D341Med (cell line): ENCODE results near the gene ZNF714.

Source experiments
- DNase-seq: peaks from one replicate; pipeline ENCODE4 v3.0.0; 2012; ENCODE audit warnings: low spot score

The ZNF714 gene

DNA sequence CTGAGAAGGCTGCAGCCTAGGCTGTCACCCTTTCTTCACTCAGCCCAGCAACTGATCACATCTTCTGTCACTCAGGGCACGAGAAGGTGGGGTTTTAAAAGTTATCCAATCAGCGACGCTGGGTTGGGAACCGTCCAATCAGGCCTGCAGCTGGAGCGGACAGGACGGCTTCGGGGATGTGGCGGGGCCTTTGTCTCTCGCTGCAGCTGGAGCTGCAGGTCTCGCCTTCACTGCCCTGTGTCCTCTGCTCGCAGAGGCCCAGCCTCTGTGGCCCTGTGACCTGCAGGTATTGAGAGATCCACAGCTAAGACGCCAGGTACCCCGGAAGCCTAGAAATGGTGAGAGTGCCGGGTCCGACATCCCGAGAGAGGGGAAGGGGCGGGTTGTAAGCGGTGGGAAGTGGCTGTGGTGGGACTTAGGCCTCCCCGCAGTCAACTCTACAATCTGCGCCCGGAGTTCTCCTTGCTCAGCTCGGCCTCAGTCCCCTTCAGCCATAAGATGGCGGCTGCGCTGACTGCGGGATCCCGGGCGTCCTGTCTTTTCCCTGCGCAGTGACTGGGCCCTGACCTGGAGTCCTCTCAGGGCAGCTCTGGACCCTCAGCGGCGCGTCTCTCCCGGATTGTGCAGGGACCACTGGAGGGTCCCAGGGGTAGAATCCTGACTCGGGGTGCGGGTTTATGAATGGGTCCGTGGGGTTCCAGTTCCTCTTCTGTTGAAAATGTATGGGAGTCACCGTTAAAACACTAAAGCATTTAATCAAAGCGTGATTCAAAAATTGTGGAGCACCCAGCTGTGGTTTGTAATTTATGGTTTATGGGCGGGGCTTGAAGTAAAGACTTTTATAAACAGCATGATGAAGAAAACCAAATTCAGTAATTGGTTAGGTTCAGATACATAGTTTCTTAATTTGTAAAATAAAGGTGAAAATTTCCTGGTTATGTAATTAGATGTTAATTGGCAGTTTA lies at the start of gene ZNF714:
ZNF714 (plus strand) TSS at position 193 of the 965 bp plus-strand sequence. CDS start 16,066 bp downstream, outside the sequence.
- DNase-seq = peak; percentile 89

DNA sequence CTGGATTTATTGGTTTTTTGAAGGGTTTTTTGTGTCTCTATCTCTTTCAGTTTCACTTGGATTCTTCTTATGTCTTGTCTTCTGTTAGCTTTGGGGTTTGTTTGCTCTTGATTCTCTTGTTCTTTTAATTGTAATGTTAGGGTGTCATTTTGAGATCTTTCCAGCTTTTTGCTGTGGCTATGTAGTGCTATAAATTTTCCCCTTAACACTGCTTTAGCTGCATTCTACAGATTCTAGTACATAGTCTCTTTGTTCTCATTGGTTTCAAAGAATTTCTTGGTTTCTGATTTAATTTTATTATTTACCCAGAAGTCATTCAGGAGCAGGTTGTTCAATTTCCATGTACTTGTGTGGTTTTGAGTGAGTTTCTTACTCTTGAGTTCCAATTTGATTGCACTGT lies 37.0 kb upstream of the ZNF714 start:
- no peak for DNase-seq

DNA sequence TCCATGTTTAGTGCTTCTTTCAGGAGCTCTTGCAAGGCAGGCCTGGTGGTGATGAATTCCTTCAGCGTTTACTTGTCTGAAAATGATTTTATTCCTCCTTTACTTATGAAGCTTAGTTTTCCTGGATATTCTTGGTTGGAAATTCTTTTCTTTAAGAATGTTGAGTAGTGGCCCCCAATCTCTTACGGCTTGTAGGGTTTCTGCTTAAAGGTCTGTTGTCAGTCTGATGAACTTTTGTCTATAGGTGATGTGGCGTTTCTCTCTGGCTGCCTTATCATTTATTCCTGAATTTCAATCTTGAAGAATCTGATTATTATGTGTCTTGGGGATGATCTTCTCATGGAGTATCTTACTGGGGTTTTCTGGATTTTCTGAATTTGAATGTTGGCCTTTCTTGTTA lies 35.5 kb upstream of the ZNF714 start:
- DNase-seq = no peak

DNA sequence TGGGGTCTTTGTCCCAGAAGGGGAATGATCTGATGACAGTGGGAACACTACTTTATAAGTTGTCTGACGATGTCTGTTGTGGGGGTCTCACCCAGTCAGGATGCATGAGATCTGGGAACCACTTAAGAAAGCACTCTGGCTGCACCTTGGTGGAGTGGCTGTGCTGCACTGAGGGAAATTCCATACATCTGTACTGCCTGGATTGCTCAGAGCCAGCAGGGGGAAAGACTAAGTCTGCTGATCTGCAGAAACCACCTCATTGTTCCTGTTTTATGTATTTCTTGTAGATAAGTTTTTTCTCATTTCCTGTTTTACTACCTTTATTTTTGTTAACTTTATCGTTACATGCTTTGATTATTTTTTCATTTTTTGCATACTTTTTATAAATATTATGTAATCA lies 34.3 kb upstream of the ZNF714 start:
- DNase-seq = no peak

DNA sequence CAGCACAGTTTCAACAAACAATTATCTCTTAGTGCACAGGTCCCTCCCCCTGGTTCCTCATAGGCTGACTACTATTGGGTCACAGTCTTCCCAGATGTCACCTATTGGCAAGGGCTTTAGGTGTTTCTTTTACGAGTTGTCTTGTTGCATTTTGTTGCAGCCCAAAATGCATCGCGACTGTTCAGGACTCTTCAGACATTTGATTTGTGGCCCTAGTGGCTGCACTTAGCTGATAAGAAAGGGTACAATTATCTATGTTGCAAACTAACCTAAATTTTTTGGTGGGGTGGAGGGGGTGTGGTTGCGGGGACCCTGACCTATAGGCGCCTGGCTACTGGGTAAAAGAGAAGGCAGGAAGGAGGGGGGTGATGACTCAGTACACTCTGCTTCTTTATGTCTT lies 29.1 kb upstream of the ZNF714 start:
- DNase-seq = no peak

DNA sequence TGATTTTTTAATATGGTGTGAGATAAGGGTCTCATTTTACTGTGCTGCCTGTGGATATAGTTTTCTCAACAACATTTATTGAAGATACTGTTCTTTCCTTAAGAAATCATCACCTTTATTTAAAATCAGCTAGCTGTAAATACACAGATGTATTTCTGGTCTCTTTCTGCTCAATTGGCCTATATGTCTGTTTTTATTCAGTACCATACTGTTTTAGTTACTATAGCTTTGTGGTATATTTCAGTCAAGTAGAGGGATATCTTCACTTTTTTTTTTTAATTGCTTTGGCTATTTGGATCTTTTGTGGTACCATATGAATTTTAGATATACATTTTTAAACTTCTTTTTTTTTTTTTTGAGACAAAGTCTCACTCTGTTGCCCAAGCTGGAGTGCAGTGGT lies 16.7 kb upstream of the ZNF714 start:
- DNase-seq = no peak

DNA sequence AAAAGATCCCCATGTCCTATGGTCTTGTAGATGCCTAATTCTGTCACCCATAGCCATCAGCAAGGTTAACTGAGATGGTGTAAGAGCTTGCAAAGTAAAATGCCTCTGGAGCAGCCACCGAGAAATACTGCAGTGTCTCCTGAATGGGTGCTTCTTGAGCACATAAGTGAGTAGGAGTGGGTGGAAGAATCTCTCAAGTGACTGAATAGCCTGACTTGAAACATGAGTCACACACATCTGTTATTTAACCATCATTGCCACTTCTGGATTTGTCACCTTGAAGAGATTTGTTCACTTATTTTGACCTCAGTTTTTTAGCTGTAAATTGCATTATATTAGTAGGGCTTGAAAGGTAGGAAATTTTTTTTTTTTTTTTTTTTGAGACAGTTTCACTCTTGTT lies 2.3 kb downstream of the ZNF714 start:
- no peak for DNase-seq

DNA sequence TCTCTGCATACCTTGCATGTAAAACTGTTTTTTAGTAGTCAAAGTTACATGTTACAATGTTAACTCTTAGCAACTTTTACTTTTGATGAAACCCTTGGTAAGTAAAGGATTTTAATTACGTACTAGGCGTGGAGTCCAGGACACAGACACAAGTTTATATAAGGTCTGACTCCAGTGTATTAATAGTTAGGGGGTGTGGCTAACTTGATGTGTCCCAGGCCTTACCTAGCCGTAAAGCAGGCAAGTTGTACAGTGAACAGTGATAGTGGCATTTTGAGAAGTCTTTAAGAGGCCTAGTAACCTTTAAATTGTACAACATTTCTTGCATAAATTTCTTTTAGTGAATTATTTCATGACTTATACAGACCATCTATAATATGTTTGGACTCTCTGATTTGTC lies 5.9 kb downstream of the ZNF714 start:
- no peak for DNase-seq

DNA sequence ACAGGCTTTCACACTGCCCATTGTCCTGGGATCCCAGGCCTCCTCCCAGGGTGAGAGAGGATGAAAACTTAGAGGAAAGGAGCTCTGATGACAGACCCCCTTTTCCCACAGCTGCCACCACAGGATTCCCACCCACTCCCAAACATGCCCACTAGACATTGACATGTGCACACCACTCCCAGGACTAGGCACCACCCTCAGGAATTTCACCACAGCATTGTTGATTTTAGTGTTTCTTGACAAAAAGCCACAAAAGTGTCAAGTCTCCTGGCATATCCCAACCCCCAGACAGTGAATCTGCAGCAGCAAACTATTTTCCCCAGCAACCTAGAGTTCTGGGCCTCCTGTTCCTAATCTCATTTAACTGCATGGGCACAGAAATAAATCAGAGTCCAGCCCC lies 10.1 kb downstream of the ZNF714 start:
- DNase-seq = no peak

DNA sequence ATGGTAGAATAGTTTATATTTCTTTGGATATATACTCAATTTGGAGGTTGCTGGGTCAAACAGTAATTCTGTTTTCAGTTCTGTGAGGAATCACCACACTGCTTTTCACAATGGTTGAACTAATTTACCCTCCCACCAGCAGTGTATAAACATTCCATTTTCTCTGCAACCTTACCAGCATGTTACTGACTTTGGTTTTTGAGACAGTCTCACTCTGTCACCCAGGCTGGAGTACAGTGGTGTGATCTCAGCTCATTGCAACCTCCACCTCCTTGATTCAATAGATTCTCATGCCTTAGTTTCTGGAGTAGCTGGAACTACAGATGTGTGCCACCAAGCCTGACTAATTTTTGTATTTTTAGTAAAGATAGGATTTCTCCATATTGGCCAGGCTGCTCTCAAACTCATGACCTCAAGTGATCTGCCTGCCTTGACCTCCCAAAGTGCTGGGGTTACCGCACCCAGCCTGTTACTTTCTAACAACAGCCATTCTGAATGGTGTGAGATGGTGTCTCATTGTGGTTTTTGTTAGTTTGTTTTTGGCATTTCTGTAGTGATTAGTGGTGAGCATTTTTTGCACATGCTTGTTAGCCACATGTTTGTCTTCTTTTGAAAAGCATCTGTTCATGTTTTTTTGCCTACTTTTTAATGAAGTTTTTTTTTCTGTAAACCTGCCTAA lies 12.5 kb downstream of the ZNF714 start:
- no peak for DNase-seq

DNA sequence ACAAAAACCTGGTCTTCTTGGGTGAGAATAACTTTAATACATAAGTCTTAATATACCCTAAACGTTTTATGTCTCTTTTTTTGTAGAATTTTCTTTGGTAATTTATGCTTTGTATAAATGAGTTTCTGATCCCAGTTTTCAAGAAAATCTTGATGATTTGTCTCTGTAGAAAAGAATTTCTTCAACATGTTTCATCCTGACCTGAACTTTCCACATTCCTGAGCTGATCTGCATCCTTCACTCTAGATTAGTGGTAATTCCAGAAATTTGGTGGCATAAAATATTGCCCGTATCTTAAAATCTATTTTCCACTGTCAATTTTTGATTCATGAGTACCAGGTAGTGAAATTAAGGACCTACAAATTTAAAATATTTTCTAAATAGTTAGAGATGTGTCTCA lies 16.3 kb downstream of the ZNF714 start:
- DNase-seq = no peak

DNA sequence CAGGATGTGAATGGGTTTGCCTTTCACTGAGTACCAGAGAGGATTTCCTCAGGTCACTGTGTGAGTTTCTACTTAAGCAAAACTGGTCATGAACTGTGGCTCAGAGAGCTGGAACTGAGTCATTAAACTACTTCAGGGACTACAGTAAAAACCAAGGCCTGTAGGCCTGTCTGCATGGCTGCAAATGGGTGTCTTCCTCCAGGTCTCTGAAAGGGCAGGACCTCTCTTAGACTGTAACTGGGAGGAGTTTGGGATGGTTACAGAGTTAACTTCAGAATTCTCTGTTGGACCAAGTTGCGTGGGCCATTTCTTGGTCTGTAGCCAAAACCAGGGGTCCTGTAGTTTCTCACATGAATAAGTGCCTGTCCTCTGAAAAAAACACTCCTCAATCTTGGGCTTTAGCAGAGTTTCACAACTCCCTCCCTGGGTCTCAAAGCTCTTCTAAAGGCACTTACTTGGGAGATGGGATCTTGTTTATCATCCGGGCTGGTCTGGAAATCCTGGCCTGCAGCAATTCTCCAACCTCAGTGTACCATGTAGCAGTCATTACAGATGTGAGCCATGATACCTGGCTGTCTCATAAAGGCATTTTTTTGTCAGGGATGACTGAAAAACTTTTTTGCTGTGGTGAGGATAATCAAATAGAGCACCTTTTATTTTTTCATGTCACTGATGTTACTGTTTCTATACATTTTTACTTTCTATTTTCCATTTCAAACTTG lies 19.7 kb downstream of the ZNF714 start:
- no peak for DNase-seq

DNA sequence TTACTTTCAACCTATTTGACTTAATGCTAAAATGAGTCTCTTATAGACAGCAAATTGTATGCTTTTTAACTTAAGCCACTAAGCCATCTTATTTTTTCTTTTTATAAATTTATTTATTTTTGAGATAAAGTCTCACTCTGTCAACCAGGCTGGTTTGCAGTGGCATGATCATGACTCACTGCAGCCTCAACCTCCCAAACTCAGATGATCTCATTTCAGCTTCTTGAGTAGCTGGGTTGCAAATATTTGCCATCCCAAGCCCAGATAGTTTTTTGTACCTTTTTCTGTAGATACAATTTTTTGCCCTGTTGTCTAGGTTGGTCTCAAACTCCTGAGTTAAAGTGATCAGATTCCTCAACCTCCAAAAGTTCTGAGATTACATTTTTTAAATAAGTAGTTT lies 27.1 kb downstream of the ZNF714 start:
- no peak for DNase-seq

DNA sequence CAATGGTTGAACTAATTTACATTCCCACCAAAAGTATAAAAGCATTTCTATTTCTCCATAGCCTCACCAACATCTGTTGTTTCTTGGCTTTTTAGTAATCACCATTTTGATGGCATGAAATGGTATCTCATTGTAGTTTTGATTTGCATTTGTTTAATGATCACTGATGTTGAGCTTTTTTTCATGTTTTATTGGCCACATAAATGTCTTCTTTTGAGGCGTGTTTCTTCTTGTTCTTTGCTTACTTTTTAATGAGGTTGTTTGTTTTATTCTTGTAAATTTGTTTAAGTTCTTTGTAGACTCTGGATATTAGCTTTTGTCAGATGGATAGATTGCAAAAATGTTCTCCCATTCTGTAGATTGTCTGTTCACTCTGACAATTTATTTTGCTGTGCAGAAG lies 28.2 kb downstream of the ZNF714 start:
- DNase-seq = no peak

DNA sequence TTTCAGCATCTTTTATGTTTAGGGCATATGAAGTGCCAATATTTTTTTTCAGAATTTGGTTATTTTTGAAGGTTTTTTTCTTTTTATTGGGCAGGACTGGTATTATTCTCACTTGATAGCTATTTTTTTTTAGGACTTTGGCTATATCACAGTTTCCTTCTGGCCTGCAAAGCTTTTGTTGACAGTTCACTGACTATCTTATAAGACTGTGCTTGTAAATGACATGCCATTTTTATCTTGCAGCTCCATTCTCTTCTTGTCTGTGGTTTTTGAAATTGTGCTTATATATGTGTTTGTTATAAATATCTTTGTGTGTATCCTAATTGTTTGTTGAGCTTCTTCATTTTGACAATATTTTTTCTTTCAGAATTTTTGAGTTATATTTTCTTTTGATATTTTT lies 33.4 kb downstream of the ZNF714 start:
- DNase-seq = no peak

DNA sequence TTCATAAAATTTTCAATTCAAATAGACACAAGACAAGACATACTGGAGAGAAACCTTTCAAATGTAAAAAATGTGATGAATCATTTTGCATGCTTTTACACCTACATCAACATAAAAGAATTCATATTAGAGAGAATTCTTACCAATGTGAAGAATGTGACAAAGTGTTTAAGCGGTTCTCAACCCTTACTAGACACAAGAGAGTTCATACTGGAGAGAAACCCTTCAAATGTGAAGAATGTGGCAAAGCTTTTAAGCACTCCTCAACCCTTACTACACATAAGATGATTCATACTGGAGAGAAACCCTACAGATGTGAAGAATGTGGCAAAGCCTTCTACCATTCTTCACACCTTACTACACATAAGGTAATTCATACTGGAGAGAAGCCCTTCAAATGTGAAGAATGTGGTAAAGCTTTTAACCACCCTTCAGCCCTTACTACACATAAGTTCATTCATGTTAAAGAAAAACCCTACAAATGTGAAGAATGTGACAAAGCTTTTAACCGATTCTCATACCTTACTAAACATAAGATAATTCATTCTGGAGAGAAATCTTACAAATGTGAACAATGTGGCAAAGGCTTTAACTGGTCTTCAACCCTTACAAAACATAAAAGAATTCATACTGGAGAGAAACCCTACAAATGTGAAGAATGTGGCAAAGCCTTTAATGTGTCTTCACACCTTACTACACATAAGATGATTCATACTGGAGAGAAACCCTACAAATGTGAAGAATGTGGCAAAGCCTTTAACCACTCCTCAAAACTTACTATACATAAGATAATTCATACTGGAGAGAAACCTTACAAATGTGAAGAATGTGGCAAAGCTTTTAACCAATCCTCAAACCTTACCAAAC lies 35.3 kb downstream of the ZNF714 start:
- no peak for DNase-seq

DNA sequence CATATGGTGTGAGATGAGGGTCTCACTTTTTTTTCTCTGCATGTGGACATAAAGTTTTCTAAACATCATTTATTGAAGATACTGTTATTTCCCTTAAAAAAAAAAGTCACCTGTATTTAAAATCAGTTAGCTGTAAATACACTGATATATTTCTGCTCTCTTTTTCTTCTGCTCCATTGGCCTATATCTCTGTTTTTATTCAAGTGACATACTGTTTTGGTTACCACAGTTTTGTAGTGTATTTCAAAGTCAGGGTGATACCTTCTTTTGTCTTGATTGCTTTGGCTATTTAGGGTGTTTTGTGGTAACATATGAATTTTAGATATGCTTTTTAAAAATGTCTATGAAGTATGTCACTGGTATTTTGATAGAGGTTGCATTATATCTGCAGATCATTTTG lies 44.1 kb downstream of the ZNF714 start:
- no peak for DNase-seq

DNA sequence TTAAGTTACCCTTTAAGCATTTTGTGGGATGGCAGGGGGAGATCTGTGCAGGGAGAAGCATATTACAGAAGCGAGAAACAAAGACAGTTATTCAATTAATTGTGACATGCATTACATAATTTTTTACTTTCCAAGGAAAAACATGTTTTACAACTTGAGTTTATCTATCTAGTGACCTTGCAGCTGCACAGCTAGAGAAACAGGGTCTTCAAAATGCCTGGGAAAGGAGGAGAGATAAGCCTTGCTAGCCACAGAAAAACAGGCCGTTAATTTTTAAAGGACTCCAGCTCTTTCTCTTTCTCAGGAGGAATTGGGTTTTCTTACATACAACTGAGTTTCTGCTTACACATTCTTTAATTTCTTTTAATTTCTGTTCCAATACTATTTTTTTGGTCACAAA lies 45.0 kb downstream of the ZNF714 start:
- no peak for DNase-seq

DNA sequence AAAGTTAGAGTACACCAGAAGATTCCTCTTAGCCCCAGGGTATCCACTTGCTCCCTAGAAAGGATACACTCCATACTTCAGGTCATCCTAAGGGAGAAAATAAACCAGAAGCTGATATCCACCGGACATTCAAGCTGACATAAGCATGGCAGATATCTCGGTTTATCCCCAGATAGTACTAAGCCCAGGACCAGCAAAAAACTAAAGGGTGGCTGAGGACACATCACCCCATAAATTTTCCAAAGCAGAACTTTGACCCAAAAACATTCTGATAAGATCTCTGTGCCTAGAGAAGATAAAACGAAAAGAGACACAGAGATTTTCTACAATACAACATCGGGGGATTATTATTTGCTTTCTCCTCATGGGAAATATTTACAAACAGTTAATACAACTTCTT lies 45.9 kb downstream of the ZNF714 start:
- no peak for DNase-seq

DNA sequence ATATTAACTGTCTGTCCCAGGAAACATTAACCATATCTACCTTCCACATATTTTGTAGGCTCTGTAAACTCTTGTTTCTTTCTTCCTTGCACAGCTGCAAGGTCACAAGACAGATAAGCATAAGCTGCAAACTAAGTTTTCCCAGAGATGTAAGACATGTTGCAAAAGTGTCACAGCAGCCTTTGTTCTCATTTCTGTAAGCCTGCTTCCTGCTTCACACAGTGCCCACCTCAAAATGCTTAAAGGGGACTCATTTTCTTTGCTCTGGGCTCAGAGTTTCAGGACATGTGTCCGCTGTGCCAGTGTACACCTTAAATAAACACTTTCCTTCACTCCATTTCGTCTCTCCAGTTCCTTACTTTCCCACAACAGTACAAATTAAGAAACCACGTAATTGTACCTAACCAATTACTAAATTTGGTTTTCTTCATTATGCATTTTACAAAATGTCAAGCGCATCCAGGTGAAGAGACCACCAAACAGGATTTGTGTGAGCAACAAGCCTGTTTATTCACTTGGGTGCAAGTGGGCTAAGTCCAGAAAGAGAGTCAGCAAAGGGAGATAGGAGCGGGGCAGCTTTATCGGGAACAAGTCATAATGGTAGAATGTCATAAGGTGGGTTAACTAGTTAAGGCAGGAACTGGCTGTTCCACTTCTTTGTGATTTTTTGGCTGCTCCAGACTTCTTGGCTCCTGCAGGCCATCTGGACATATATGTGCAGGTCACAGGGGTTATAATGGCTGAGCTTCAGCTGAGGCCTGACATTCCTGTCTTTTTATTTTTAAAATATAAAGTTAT lies 47.1 kb downstream of the ZNF714 start:
- no peak for DNase-seq
